Natural killer cell (primary cell): ENCODE data around the gene PDE4D. TPM values are rescaled to one million over a fixed set of nuclear protein-coding genes. Genes with fewer than 3 reads are reported as not detected.

Experiments used
- ATAC-seq, 3 donors: fragments of 150-1000 bp in 2 of 3; fragments of 200-7000 bp in 1 of 3; cut with Tn5 transposase; 1 replicate in 1 of 3; 2 replicates in 2 of 3; pipeline ENCODE4 v1.10.0; 2021; ENCODE audit warnings: mild to moderate bottlenecking in 2 of 3, moderate library complexity in 2 of 3
- DNase-seq, 2 donors: peaks; one replicate each; pipeline versions ENCODE4 v3.0.0 to v3.0.0-alpha.2; 2013 to 2021; ENCODE audit warnings: mixed read lengths in 1 of 2
- H3K27ac ChIP-seq: one replicate; pipeline ENCODE4 v1.5.1; 2013; ENCODE audit warnings: mild to moderate bottlenecking, low read length
- H3K27me3 ChIP-seq: one replicate; pipeline ENCODE4 v1.6.1; 2013; ENCODE audit warnings: low read length; ENCODE audit not compliant: control insufficient read depth, insufficient read depth
- H3K36me3 ChIP-seq: one replicate; pipeline ENCODE4 v1.6.1; 2013; ENCODE audit warnings: low read length; ENCODE audit not compliant: control insufficient read depth, insufficient read depth
- H3K4me1 ChIP-seq: one replicate; pipeline ENCODE4 v1.6.1; 2013; ENCODE audit warnings: low read length; ENCODE audit not compliant: control insufficient read depth, insufficient read depth
- H3K4me3 ChIP-seq: one replicate; pipeline ENCODE4 v1.5.1; 2013; ENCODE audit warnings: low read length
- H3K9me3 ChIP-seq: one replicate; pipeline ENCODE4 v1.6.1; 2013; ENCODE audit warnings: low read length; ENCODE audit not compliant: control insufficient read depth, insufficient read depth
- H3K27ac Mint-ChIP-seq, 2 donors: one replicate each; pipeline ENCODE4 v1.8.0; 2022; ENCODE audit warnings: mild to moderate bottlenecking in 2 of 2, mixed read lengths in 2 of 2, moderate library complexity in 1 of 2
- H3K27me3 Mint-ChIP-seq, 2 donors: one replicate each; pipeline ENCODE4 v1.8.0; 2022; ENCODE audit warnings: low read depth in 2 of 2, mixed read lengths in 2 of 2
- H3K36me3 Mint-ChIP-seq: one replicate; pipeline ENCODE4 v1.8.0; 2022; ENCODE audit warnings: mixed read lengths
- H3K4me1 Mint-ChIP-seq, 2 donors: one replicate each; pipeline ENCODE4 v1.8.0; 2022; ENCODE audit warnings: mixed read lengths in 2 of 2
- H3K4me3 Mint-ChIP-seq: one replicate; pipeline ENCODE4 v1.8.0; 2022; ENCODE audit warnings: mild to moderate bottlenecking, moderate library complexity, mixed read lengths
- H3K9me3 Mint-ChIP-seq, 2 donors: one replicate each; pipeline ENCODE4 v1.8.0; 2022; ENCODE audit warnings: mixed read lengths in 2 of 2
- WGBS: methylation state at CpG from one replicate; pipeline ENCODE4 v1.1.7; 2013; ENCODE audit warnings: missing lambda C conversion rate; ENCODE audit not compliant: insufficient coverage; 5-methylcytosine and 5-hydroxymethylcytosine counted together
- intact Hi-C: fragments of 100-400 bp; cut with micrococcal nuclease; formaldehyde crosslinking; loops from one replicate; pipeline ENCODE4 v1.14.2; 2022
- total RNA-seq, 4 donors: library from RNA; stranded (reverse); fragments of 120-200 nt in 1 of 4; gene quantifications; one replicate each; pipeline versions ENCODE4 v1.2.3 to v1.2.4, GENCODE V29; 2013 to 2022
- TF ChIP-seq, protein P1 (sequence below): fragments of 200-600 bp; IDR thresholded peaks from one replicate; pipeline ENCODE4 v1.8.0; 2022; ENCODE audit warnings: antibody characterized with exemption

The PDE4D gene
- total RNA-seq, 3 donors from 2014 or later (not counting 1 experiment from before 2014, with no cell fraction given) = 109 to 170 (median 116) TPM

DNA sequence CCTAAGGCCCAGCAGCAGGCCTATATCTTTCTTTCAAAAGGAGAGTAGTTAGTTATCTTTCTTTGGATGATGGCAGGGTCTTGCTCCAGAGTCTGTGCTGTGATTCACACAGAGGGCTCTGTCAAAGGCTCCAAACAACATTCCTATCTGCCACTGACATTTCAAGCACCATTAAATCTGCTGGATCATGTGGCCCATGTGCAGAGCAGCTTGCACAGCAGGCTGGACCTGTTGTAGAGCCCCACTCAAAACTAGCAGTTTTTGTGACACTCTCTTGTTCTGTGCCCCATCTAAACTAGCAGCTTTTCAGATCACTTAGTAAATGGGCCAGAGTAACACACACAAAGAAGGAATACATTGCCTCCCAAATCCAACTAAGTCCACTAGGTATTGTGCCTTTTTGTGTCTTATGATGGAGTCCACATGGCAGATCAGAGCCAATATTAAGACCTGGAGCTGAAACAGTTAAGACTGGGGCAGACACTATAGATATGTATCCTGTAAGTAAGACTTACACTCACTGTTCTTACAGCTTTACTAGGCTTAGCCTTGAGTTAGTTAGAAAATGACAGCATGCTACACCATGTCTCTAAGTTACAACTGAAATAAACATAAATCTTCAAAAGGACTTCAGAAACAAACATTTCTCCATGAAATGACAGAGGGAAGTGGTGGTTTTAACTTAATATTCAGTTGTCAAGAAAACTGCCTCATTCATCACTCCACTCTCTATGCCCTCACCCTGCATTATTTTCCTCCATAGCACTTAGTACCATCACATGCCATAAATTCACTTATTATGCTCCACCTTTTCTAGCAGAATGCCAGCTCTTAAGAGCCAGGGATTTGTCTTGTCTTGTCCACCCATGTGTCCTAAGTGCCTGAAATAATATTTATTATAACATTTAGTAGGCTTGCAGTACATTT is 909.7 kb downstream of the PDE4D start:
- Histone ChIP-seq H3K4me1 (no peaks in the 10 kb centered on the region), H3K9me3 (no peaks in the 10 kb centered on the region), H3K4me3 (no peak overlapping the region), H3K27me3 (no peaks in the 10 kb centered on the region), H3K27ac (no peak overlapping the region), H3K36me3 (peaks cover 39% of the 10 kb centered on the region)
- Mint-ChIP-seq H3K36me3 (no peaks in the 10 kb centered on the region), H3K9me3 (no peaks in the 10 kb centered on the region), H3K27me3 (no peaks in the 10 kb centered on the region), H3K4me1 (peaks cover 4 to 29% of the 10 kb centered on the region in 2 donors), H3K4me3 (no peak overlapping the region), H3K27ac (peak overlapping the region in 1 of 2 donors; percentile 59)
- ATAC-seq (no peak), DNase-seq (no peak)
- intact Hi-C loops = no loop called here
- TF ChIP-seq, protein P1, sequence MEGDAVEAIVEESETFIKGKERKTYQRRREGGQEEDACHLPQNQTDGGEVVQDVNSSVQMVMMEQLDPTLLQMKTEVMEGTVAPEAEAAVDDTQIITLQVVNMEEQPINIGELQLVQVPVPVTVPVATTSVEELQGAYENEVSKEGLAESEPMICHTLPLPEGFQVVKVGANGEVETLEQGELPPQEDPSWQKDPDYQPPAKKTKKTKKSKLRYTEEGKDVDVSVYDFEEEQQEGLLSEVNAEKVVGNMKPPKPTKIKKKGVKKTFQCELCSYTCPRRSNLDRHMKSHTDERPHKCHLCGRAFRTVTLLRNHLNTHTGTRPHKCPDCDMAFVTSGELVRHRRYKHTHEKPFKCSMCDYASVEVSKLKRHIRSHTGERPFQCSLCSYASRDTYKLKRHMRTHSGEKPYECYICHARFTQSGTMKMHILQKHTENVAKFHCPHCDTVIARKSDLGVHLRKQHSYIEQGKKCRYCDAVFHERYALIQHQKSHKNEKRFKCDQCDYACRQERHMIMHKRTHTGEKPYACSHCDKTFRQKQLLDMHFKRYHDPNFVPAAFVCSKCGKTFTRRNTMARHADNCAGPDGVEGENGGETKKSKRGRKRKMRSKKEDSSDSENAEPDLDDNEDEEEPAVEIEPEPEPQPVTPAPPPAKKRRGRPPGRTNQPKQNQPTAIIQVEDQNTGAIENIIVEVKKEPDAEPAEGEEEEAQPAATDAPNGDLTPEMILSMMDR = no peak

DNA sequence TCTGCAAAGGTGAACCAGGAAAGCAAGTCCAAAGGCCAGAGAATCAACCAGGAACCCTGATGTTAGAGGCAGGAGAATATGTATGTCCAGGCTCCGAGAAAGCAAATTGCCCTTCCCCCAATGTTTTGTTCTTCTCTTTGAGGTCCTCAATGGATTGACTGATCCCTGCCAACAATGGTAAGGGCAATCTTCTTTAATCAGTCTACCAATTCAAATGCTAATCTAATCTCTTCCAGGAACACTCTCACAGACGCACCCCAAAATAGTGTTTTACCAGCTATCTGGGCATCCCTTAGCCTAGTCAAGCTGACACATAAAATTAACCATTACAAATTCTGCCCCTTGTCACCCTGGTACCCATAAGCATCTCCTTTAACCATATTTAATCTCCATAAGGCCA is 912.6 kb downstream of the PDE4D start:
- H3K36me3 ChIP-seq = peaks cover 45% of the 10 kb centered on the region
- peaks cover 20% of the 10 kb centered on the region for H3K36me3 Mint-ChIP-seq

DNA sequence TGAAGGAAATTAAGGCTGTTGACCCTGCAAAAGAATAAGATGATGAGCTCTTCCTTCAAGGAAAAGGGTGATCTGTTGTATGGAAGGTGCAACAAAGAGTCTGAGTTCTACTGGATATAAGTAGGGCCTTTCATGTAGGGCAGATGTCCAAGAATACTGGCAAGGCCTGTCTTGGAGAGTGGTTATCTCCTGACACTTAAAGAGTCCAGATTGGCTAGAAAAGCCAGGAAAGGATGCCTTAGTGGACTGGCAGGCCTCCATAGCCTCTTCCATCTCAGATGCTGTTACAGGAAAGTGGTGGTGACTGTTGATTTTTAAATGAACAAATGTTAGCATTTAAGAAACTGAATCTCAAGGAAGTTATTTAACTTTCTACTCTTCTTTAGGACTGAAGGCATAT is 914.4 kb downstream of the PDE4D start:
- Mint-ChIP-seq H3K4me3 (no peak overlapping the region), H3K36me3 (peaks cover 34% of the 10 kb centered on the region), H3K4me1 (peaks cover 8 to 31% of the 10 kb centered on the region in 2 donors), H3K9me3 (no peaks in the 10 kb centered on the region), H3K27ac (peak overlapping the region; percentile 17 to 74), H3K27me3 (no peaks in the 10 kb centered on the region)
- H3K36me3 ChIP-seq = peaks cover 58% of the 10 kb centered on the region
- no peak for ATAC-seq
- no peaks in the 10 kb centered on the region for H3K27me3 ChIP-seq
- no peak overlapping the region for H3K27ac ChIP-seq
- H3K4me1 ChIP-seq = no peaks in the 10 kb centered on the region
- no peak for DNase-seq
- TF ChIP-seq, protein P1 = no peak
- intact Hi-C loops = no loop called here
- H3K4me3 ChIP-seq = no peak overlapping the region
- H3K9me3 ChIP-seq = no peaks in the 10 kb centered on the region

More for the DNA sequence above, 912.6 kb downstream of the PDE4D start:
- Mint-ChIP-seq H3K4me1 (peaks cover 8 to 31% of the 10 kb centered on the region in 2 donors), H3K9me3 (no peaks in the 10 kb centered on the region), H3K27me3 (no peaks in the 10 kb centered on the region), H3K27ac (peak overlapping the region; percentile 6 to 8), H3K4me3 (no peak overlapping the region)
- Histone ChIP-seq H3K9me3 (no peaks in the 10 kb centered on the region), H3K27me3 (no peaks in the 10 kb centered on the region), H3K27ac (no peak overlapping the region), H3K4me1 (no peaks in the 10 kb centered on the region), H3K4me3 (no peak overlapping the region)
- TF ChIP-seq, protein P1 = no peak
- DNase-seq (no peak), ATAC-seq (no peak)
- 98% methylated on average over 2 of the region's 2 CpGs for WGBS
- intact Hi-C loops = no loop called here
